GM19463 (cell line): ENCODE results near the gene PPP1R3A.

ENCODE experiments used
- ATAC-seq: cut with Tn5 transposase; IDR thresholded peaks from one replicate; pipeline ENCODE4 v1.9.1; 2021; ENCODE audit warnings: mild to moderate bottlenecking, moderate library complexity; ENCODE audit not compliant: unreplicated experiment

PPP1R3A gene

DNA sequence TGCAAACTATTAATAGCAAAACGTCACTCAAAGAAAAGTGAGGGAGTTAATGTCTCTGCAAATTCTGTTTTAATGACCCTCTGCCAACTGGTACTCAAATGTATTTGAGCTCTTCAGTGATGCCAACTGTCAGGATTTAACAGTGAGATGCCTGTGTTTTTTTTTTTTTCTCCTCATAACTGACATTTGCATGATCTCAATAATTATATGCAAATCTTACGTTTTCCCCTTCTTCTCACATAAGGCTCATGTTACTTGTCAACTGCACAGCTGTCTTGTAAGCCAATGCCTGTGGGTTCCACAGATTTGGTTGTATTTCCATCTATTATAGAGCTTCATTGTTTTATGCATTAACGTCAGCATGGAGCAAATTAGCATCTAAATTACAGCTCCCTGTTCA, 38.2 kb downstream of the PPP1R3A start:
- ATAC-seq: no peak

DNA sequence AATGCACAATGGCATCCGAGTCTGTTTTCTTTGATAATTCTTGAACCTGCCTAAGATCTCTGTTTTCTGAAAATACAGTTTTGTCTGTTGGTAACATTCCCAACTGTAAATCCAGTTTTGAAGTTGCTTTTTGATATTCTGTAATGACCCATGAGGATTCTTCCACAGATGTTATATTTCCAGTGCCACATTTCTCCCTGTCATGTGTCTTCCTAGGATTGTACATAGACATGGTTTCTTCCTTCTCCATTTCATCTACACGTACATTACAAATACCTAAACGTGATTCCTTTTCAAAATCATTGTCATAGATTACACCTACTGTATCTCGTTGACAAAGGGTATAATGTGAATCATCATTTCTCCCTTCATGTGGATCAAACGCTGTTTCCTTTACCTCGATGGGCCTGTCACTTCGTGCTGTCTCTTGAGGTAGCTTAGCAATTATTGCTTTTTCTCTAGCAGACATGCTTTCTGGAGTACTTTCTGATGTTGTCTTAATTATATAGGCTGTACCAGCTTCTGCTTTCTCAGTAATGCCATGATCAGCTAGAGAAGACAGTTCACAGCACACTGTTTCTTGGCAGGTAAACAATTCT, 40.3 kb downstream of the PPP1R3A start:
- ATAC-seq: no peak

DNA sequence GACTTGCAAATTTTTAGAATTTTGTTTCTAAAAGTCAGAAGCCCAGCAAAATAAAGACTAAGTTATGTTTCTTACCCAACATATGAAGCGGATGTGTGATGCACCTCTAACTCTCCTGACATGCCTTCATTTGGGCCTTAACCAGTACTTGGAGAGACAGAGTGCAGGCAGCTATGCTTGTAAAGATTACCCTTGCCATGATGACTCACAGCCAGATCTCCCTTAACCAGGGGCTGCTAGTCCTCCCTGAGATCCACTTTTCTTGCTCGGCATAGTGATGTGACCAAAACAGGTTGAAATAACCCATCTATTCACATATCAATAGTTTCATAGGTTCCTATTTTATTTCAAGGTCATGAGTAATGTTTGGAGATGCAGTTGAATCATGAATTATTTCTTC, 43.6 kb downstream of the PPP1R3A start:
- ATAC-seq: no peak

DNA sequence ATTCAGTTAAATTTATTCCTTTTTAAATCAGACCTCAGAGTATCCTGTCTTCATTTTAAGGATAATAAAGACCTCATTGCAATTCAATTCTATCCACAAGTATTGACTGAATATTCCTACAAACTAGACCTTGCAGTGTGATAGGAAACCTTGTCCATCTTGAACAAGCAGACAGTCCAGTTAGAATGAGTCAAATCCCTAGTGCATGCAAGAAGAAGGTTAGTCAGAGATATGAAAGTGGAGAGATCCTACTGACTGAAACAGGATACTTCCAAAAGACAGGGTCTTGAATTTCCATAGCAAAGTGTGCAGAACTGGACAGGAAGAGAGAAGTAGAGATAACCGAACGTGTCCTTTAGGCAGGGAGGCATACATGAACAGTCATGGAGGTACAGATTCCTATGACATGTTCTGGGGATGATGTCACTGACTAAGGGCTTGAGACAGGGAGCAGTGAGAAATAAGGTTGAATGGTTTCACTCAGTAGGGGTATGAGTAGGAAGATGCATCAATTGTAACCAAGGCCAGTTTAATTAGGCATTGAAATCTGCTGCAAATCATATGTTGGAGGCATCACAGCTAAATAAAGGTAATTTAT, 45.2 kb downstream of the PPP1R3A start:
- no peak for ATAC-seq

DNA sequence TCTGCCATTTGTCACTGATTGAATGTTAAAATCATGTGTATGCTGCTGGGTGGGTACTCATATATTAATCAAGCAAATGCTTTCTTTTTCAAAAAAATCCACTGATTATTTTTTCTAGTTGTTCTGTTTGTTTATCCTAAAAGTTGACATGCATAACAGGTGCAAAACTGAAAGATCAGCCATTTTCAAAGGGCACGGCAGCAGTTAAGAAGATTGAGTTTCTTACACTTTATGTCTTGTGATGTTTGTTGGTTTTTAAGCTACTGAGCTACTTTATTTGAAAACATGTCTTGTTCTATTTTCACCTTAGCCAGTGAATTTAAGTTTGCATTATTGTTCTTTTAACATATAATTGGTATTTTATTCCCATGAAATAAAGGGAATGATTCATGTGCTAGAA, 45.8 kb downstream of the PPP1R3A start:
- no peak for ATAC-seq

DNA sequence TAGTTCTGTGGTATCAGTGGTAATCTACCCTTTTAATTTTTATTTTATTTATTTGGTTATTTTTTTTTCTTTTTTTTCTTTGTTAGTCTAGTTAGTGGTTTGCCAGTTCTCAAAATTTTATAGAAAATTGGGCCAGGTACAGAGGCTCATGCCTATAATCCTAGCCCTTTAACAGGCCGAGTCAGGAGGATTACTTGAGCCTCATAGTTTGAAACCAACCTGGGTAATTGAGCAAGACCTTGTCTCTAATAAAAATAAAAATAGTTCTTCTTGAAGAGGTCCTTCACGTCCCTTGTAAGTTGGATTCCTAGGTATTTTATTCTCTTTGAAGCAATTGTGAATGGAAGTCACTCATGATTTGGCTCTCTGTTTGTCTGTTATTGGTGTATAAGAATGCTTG, 51.5 kb downstream of the PPP1R3A start:
- ATAC-seq: no peak

DNA sequence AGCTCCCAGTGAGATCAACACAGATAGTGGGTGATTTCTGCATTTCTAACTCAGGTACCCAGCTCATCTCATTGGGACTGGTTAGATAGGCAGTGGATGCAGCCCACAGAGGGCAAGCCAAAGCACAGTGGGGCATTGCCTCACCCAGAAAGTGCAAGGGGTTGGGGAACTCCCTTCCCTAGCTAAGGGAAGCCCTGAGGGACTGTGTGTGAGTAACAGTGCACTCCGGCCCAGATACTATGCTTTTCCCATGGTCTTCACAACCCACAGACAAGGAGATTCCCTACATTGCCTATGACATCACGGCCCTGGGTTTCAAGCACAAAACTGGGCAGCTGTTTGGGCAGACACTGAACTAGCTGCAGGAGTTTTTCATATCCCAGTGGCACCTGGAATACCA, 62.8 kb downstream of the PPP1R3A start:
- no peak for ATAC-seq

DNA sequence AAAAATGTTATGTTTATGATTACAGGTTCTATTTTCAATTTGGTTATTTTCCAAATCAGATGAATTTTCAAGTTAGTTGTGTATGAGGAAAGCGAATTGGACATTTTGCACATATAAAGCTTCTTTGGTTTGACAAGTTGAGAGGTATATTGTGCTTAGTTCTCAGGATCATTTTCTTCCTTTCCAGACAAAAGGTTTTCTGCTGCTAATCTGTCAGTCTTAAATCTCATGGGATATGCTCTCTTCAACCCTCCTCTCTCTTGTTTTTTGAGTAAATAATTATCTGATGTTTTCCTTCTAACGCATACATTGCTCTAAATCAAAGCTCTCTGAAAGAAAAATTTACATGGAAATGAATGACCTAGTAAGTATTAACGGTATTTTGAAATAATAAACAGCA, 77.9 kb downstream of the PPP1R3A start:
- ATAC-seq: no peak

DNA sequence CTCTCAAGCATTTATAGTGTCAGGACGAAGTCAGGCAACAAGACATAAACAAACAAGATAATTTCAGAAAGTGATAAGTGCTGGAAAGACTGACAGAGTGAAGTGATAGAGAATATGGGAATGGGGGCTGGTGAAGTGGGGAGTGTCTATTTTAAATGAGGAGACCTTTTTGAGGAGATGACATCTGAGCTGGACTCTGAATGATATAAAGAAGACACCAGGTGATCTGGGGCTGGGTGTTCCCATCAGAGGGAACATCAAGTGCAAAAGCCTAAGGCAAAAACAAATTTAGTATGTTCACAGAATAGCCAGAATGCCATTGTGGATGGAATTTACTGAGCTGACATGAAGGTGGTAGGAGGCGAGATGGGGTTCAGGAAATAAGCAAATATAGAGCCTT, 83.4 kb downstream of the PPP1R3A start:
- ATAC-seq: no peak

DNA sequence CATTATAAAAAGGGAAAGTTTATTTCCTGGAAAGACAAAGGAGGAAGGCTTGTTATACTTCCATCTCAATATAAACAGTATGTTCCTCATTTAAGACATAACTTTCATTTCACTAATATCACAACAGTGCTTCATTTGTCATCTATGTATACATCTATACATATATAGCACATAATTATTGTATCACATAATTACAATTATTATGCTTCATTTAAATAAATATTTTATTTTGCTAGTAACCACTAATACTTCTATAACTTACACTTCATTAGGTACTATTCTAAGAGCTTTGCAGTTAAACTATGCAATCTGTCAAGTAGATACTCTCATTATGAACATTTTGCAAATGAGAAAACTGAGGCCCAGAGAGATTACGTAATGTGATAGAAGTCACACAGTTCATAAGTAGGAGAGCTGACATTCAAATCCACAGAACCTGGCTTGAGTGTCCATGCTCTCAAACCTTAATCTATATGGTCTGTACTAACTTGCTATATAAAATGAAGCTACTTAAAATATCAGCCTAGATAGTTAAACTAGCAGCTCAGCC, 86.5 kb downstream of the PPP1R3A start:
- no peak for ATAC-seq

DNA sequence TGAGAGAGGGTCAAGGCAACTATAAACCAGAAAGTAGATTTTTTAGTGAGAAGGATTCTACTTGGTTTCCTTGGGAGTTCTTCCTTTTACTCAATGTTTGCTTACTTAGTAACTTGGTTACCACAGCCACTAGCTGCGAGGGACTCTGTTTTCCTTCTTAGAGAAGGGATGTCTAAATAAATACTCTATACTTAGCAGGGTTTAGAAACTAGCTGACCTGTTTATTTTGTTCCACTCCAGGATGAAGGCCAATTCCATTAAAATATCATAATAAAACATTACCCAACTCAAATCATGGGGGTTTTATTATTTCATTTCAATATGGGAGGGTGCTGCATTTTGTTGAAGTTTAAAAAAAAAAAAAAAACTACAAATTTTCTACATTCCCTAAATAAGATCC, 87.3 kb downstream of the PPP1R3A start:
- ATAC-seq: no peak

DNA sequence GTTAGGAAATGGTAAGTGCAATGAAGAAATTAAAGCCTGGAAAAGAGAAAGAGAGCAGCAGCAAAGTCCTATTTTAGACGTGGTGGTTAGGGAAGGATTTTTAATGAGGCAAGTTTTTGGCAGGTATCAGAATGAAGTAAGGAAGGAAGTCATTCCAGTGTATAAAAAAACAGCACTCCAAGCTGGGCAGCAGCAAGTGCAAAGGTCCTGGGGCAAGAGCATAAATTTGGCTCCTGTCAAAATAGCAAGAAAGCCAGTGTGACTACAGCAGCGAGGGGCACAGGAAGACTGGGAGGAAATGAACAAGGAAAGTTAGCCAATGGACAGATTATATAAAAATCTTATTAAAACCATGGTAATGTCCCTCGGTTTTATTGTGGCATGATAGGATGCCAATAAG, 90.2 kb downstream of the PPP1R3A start:
- no peak for ATAC-seq
